22Rv1 (cell line): ENCODE data around the gene NLGN3.

Source experiments
- CTCF ChIP-seq: fragments of 450-650 bp; IDR thresholded peaks from 2 replicates; pipeline ENCODE4 v1.5.1; 2017; ENCODE audit warnings: mild to moderate bottlenecking
- ZFX ChIP-seq: fragments of 450-650 bp; IDR thresholded peaks from 2 replicates; pipeline ENCODE4 v1.6.1; 2017; ENCODE audit warnings: antibody characterized with exemption, borderline replicate concordance

GRCh38 chrX:71199252-71200008, 54.8 kb downstream of the NLGN3 start:
- TF ChIP-seq CTCF = no peak
- TF ChIP-seq ZFX = no peak
